ENCODE results near the gene ICE2. TPM values are rescaled to one million over a fixed set of nuclear protein-coding genes. Genes with fewer than 3 reads are reported as not detected.

Gene ICE2
- total RNA-seq, 1 experiment from 2014 or later, result 62.8 TPM

DNA sequence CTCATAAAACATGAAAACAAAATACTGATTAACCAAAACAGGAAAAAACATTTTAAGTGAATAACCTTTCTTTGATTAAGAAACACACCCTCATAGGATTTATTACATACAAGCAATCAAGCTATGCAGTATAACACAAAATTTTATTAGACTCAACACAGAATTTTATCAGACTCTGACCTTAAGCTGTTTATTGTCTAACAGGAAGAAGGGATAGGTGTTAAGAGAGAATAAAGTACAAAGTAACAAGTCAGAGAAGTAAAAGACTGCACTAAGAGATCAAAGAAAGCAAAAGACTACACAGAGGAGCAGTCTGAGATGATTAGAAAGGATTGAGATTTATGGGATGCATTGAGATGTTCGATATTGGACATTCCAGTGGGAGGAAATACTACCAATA, 37.6 kb downstream of the ICE2 start (continued):
- TF ChIP-seq EZH2phosphoT487 (IDR thresholded peaks at IDR 0.05; ENCODE audit: borderline replicate concordance) (no peak), SRF (IDR thresholded peaks at IDR 0.05; ENCODE audit: low read depth) (no peak), POLR2A (IDR thresholded peaks at IDR 0.05; ENCODE audit: borderline replicate concordance, extremely low read depth, insufficient read depth, insufficient read length) (no peak), YY1 (IDR thresholded peaks at IDR 0.05; ENCODE audit: extremely low read depth, insufficient replicate concordance, low read depth, low read length) (no peak), ZNF274 (IDR thresholded peaks at IDR 0.05; ENCODE audit: low read depth, low read length) (no peak)

DNA sequence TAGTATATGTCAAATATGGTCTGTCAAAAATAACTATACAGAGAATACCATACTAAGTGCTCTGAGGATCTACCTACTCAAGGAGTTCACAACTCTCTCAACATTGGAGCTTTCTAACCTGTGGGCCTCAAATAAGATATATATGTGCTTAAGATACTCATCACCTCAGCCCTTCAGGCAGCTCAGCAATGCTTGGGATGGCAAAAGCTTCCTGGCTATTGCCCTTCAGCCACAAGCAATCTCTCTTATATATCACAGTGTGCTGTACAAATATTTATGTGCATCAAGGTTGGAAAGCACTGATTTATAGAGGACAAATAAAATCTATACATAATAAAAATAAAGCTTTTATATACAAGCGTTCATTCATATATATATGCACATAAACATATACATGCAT, 40.3 kb downstream of the ICE2 start:
- intact Hi-C loops (cut with micrococcal nuclease), result no loop called here

More for the DNA sequence above, 40.3 kb downstream of the ICE2 start:
- TF ChIP-seq POLR2A (IDR thresholded peaks at IDR 0.05; ENCODE audit: borderline replicate concordance, extremely low read depth, insufficient read depth, insufficient read length) (no peak), ELF1 (IDR thresholded peaks at IDR 0.05; ENCODE audit: borderline replicate concordance, low read depth) (no peak), EGR1 (IDR thresholded peaks at IDR 0.05; ENCODE audit: low read depth) (no peak), JUND (IDR thresholded peaks at IDR 0.05) (no peak), YY1 (IDR thresholded peaks at IDR 0.05; ENCODE audit: extremely low read depth, insufficient replicate concordance, low read depth, low read length) (no peak), FOSL1 (IDR thresholded peaks at IDR 0.05; ENCODE audit: low read depth) (no peak), SIN3A (IDR thresholded peaks at IDR 0.05; ENCODE audit: low read depth) (no peak), POLR2AphosphoS5 (IDR thresholded peaks at IDR 0.05; ENCODE audit: low read depth, low read length) (no peak), CBX3 (IDR thresholded peaks at IDR 0.05; ENCODE audit: low read depth) (no peak), SRF (IDR thresholded peaks at IDR 0.05; ENCODE audit: low read depth) (no peak), EZH2 (IDR thresholded peaks at IDR 0.05) (no peak), ZFX (IDR thresholded peaks at IDR 0.05) (no peak)
- TF ChIP-seq, protein P1, sequence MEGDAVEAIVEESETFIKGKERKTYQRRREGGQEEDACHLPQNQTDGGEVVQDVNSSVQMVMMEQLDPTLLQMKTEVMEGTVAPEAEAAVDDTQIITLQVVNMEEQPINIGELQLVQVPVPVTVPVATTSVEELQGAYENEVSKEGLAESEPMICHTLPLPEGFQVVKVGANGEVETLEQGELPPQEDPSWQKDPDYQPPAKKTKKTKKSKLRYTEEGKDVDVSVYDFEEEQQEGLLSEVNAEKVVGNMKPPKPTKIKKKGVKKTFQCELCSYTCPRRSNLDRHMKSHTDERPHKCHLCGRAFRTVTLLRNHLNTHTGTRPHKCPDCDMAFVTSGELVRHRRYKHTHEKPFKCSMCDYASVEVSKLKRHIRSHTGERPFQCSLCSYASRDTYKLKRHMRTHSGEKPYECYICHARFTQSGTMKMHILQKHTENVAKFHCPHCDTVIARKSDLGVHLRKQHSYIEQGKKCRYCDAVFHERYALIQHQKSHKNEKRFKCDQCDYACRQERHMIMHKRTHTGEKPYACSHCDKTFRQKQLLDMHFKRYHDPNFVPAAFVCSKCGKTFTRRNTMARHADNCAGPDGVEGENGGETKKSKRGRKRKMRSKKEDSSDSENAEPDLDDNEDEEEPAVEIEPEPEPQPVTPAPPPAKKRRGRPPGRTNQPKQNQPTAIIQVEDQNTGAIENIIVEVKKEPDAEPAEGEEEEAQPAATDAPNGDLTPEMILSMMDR (IDR thresholded peaks at IDR 0.05 in 2 of 3, conservative IDR thresholded peaks at IDR 0.05 in 1 of 3; ENCODE audit: borderline replicate concordance in 1 of 3, insufficient read depth in 1 of 3, low read depth in 2 of 3, low read length in 2 of 3), result no peak
- TF ChIP-seq, protein P2, sequence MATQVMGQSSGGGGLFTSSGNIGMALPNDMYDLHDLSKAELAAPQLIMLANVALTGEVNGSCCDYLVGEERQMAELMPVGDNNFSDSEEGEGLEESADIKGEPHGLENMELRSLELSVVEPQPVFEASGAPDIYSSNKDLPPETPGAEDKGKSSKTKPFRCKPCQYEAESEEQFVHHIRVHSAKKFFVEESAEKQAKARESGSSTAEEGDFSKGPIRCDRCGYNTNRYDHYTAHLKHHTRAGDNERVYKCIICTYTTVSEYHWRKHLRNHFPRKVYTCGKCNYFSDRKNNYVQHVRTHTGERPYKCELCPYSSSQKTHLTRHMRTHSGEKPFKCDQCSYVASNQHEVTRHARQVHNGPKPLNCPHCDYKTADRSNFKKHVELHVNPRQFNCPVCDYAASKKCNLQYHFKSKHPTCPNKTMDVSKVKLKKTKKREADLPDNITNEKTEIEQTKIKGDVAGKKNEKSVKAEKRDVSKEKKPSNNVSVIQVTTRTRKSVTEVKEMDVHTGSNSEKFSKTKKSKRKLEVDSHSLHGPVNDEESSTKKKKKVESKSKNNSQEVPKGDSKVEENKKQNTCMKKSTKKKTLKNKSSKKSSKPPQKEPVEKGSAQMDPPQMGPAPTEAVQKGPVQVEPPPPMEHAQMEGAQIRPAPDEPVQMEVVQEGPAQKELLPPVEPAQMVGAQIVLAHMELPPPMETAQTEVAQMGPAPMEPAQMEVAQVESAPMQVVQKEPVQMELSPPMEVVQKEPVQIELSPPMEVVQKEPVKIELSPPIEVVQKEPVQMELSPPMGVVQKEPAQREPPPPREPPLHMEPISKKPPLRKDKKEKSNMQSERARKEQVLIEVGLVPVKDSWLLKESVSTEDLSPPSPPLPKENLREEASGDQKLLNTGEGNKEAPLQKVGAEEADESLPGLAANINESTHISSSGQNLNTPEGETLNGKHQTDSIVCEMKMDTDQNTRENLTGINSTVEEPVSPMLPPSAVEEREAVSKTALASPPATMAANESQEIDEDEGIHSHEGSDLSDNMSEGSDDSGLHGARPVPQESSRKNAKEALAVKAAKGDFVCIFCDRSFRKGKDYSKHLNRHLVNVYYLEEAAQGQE (IDR thresholded peaks at IDR 0.05; ENCODE audit: low read depth), result no peak
- TF ChIP-seq, protein P3, sequence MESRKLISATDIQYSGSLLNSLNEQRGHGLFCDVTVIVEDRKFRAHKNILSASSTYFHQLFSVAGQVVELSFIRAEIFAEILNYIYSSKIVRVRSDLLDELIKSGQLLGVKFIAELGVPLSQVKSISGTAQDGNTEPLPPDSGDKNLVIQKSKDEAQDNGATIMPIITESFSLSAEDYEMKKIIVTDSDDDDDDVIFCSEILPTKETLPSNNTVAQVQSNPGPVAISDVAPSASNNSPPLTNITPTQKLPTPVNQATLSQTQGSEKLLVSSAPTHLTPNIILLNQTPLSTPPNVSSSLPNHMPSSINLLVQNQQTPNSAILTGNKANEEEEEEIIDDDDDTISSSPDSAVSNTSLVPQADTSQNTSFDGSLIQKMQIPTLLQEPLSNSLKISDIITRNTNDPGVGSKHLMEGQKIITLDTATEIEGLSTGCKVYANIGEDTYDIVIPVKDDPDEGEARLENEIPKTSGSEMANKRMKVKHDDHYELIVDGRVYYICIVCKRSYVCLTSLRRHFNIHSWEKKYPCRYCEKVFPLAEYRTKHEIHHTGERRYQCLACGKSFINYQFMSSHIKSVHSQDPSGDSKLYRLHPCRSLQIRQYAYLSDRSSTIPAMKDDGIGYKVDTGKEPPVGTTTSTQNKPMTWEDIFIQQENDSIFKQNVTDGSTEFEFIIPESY (IDR thresholded peaks at IDR 0.05; ENCODE audit: extremely low read depth, insufficient replicate concordance, low read length), result no peak
- CTCF ChIA-PET, result no interaction called here
- POLR2A ChIA-PET, result interaction anchor here (0.9 kb wide), 1 partner anchor 64 kb away, joined by 3 read pairs; no protein-coding TSS in a partner anchor
- Histone ChIP-seq H4K20me1 (ENCODE audit: insufficient read depth) (no peaks in the 10 kb centered on the region), H3K36me3 (ENCODE audit: control insufficient read depth in 1 of 2, insufficient read depth in 2 of 2, low read length in 2 of 2) (no peaks in the 10 kb centered on the region), H3K79me2 (ENCODE audit: insufficient read depth, low read length) (no peaks in the 10 kb centered on the region), H3K27ac (ENCODE audit: low read depth, low read length) (no peak overlapping the region), H3K9ac (ENCODE audit: low read length) (no peak overlapping the region), H2AFZ (ENCODE audit: low read depth, low read length, poor library complexity, severe bottlenecking) (no peak overlapping the region), H3K27me3 (ENCODE audit: insufficient read depth, low read length) (no peaks in the 10 kb centered on the region), H3K4me1 (ENCODE audit: control insufficient read depth in 1 of 2, insufficient read depth in 2 of 2, low read length in 2 of 2) (no peaks in the 10 kb centered on the region), H3K4me3 (replicated peaks in 1 of 2; ENCODE audit: low read depth in 1 of 2, low read length in 2 of 2) (no peak overlapping the region), H3K9me2 (ENCODE audit: insufficient read depth) (no peaks in the 10 kb centered on the region), H3K9me3 (ENCODE audit: control insufficient read depth in 1 of 2, insufficient read depth in 1 of 2, low read depth in 1 of 2, low read length in 2 of 2) (no peaks in the 10 kb centered on the region), H3K4me2 (ENCODE audit: low read length) (no peak overlapping the region)
- BruUV-seq (replicated peaks), result no TSS peak
- ATAC-seq, result no peak
- RAD21 ChIA-PET (ENCODE audit: low non-redundant PET in 1 of 2, low total read pairs in 2 of 2, uncharacterized antibody in 2 of 2, unreplicated experiment in 2 of 2), result no interaction called here
- DNase-seq (ENCODE audit: low read depth, low spot score), result no peak

Measured in HCT116 (cell line).